DND-41 (cell line): Measurements from ENCODE around the gene R3HDM1.

ENCODE experiments used
- ATAC-seq: fragments of 200-7000 bp; cut with Tn5 transposase; 3 replicates; pipeline ENCODE4 v1.9.1; 2021; ENCODE audit warnings: low read depth; ENCODE audit not compliant: insufficient read depth
- DNase-seq: peaks from one replicate; pipeline ENCODE4 v3.0.0-alpha.2; 2020
- H2AFZ ChIP-seq: 2 replicates; pipeline ENCODE4 v1.6.0; 2012; ENCODE audit warnings: low read depth, low read length
- H3K27ac ChIP-seq: 2 replicates; pipeline ENCODE4 v1.5.1; 2012; ENCODE audit warnings: low read length, inconsistent platforms
- H3K27me3 ChIP-seq: fragments of 200-600 bp; sonication (generic); 2 replicates; pipeline ENCODE4 v1.6.0; 2012; ENCODE audit warnings: low read length, mild to moderate bottlenecking, inconsistent platforms; ENCODE audit not compliant: insufficient read depth, poor library complexity
- H3K36me3 ChIP-seq: 2 replicates; pipeline ENCODE4 v1.5.1; 2012; ENCODE audit warnings: low read length, inconsistent platforms; ENCODE audit not compliant: insufficient read depth
- H3K4me1 ChIP-seq: 2 replicates; pipeline ENCODE4 v1.5.1; 2012; ENCODE audit warnings: mild to moderate bottlenecking, low read length; ENCODE audit not compliant: insufficient read depth
- H3K4me2 ChIP-seq: 2 replicates; pipeline ENCODE4 v1.6.0; 2012; ENCODE audit warnings: mild to moderate bottlenecking, moderate library complexity, low read length, inconsistent platforms; ENCODE audit not compliant: insufficient read depth
- H3K4me3 ChIP-seq, 2 experiments: fragments of 200-600 bp in 1 of 2; shearing (Covaris generic) in 1 of 2; 2 replicates each; pipeline ENCODE4 v1.5.1; 2012 to 2016; ENCODE audit warnings: inconsistent platforms in 2 of 2, low read length in 2 of 2, mild to moderate bottlenecking in 2 of 2, low read depth in 1 of 2, moderate library complexity in 1 of 2
- H3K79me2 ChIP-seq: 2 replicates; pipeline ENCODE4 v1.6.0; 2012; ENCODE audit warnings: low read length, inconsistent platforms; ENCODE audit not compliant: insufficient read depth
- H3K9ac ChIP-seq: 2 replicates; pipeline ENCODE4 v1.6.0; 2012; ENCODE audit warnings: low read depth, mild to moderate bottlenecking, inconsistent platforms, low read length, moderate library complexity
- H3K9me3 ChIP-seq: 2 replicates; pipeline ENCODE4 v1.5.1; 2012; ENCODE audit warnings: low read length, moderate library complexity, mild to moderate bottlenecking, inconsistent platforms; ENCODE audit not compliant: insufficient read depth, severe bottlenecking
- H4K20me1 ChIP-seq: 2 replicates; pipeline ENCODE4 v1.6.0; 2012; ENCODE audit warnings: low read length; ENCODE audit not compliant: insufficient read depth
- EZH2 ChIP-seq: IDR thresholded peaks from 3 replicates; pipeline ENCODE4 v1.6.1; 2012; ENCODE audit warnings: borderline replicate concordance, low read depth, mild to moderate bottlenecking, moderate library complexity, low read length, inconsistent platforms; ENCODE audit not compliant: severe bottlenecking
- TF ChIP-seq, protein P1 (sequence below): IDR thresholded peaks from 2 replicates; pipeline ENCODE4 v1.5.1; 2012; ENCODE audit warnings: borderline replicate concordance, low read length, moderate library complexity, mild to moderate bottlenecking; ENCODE audit not compliant: poor library complexity, severe bottlenecking; ENCODE audit errors: extremely low read depth

R3HDM1 gene

DNA sequence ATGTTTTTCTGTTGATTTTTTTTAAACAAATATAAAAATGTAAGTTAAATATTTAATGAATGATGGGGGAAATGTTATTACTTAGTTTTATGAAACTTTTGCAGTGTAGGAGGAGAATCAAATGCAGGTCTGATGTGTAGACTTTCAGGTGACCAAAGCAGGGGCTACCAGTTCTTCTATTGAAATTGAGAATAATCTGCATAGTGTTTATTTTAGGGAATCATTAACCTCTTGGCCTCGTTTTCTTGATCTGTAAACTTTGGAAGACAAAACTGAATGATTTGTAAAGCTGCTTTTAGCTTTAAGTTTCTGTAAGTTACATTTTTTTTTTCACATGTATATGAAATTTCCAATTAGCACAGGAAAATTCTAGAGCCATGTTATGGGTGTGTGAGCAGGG, 99.2 kb downstream of the R3HDM1 start:
- ATAC-seq (no peak), DNase-seq (no peak)
- no peaks in the 10 kb centered on the region for H3K27me3 ChIP-seq
- H3K4me3 ChIP-seq, result no peak overlapping the region
- no peak overlapping the region for H3K4me2 ChIP-seq
- H3K9me3 ChIP-seq, result no peaks in the 10 kb centered on the region
- no peak overlapping the region for H3K9ac ChIP-seq
- no peaks in the 10 kb centered on the region for H4K20me1 ChIP-seq
- TF ChIP-seq EZH2, result no peak
- TF ChIP-seq, protein P1, sequence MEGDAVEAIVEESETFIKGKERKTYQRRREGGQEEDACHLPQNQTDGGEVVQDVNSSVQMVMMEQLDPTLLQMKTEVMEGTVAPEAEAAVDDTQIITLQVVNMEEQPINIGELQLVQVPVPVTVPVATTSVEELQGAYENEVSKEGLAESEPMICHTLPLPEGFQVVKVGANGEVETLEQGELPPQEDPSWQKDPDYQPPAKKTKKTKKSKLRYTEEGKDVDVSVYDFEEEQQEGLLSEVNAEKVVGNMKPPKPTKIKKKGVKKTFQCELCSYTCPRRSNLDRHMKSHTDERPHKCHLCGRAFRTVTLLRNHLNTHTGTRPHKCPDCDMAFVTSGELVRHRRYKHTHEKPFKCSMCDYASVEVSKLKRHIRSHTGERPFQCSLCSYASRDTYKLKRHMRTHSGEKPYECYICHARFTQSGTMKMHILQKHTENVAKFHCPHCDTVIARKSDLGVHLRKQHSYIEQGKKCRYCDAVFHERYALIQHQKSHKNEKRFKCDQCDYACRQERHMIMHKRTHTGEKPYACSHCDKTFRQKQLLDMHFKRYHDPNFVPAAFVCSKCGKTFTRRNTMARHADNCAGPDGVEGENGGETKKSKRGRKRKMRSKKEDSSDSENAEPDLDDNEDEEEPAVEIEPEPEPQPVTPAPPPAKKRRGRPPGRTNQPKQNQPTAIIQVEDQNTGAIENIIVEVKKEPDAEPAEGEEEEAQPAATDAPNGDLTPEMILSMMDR, result no peak
- H3K36me3 ChIP-seq, result peaks cover 43% of the 10 kb centered on the region
- H3K4me1 ChIP-seq, result no peaks in the 10 kb centered on the region
- H3K79me2 ChIP-seq, result no peaks in the 10 kb centered on the region
- H2AFZ ChIP-seq, result no peak overlapping the region
- H3K27ac ChIP-seq, result no peak overlapping the region

DNA sequence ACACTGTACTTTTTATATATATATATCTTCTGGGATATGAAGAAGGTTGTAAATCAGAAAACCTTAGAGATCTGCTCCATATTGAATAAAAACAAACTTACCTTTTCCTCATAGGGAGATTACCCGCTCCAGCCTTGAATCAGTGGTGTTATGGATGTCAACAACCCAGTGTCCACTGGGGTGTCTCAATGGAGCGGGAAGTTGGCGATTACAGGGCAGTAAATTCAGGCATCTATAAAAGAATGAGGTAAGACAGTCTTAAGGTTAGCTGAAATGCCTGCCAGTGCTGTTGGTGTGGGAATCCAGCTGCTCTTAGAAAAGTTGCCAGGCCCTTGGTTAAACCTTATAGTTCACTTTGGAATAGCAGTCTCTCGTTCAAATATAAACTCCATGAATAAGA, 102.3 kb downstream of the R3HDM1 start:
- Histone ChIP-seq H3K27ac (no peak overlapping the region), H3K36me3 (peaks cover 63% of the 10 kb centered on the region), H3K27me3 (no peaks in the 10 kb centered on the region), H3K9ac (no peak overlapping the region), H3K79me2 (no peaks in the 10 kb centered on the region), H2AFZ (no peak overlapping the region), H3K4me3 (no peak overlapping the region), H3K9me3 (no peaks in the 10 kb centered on the region), H3K4me1 (no peaks in the 10 kb centered on the region), H4K20me1 (no peaks in the 10 kb centered on the region), H3K4me2 (no peak overlapping the region)
- TF ChIP-seq EZH2, result no peak
- TF ChIP-seq, protein P1, result no peak
- ATAC-seq, result no peak
- DNase-seq, result no peak

DNA sequence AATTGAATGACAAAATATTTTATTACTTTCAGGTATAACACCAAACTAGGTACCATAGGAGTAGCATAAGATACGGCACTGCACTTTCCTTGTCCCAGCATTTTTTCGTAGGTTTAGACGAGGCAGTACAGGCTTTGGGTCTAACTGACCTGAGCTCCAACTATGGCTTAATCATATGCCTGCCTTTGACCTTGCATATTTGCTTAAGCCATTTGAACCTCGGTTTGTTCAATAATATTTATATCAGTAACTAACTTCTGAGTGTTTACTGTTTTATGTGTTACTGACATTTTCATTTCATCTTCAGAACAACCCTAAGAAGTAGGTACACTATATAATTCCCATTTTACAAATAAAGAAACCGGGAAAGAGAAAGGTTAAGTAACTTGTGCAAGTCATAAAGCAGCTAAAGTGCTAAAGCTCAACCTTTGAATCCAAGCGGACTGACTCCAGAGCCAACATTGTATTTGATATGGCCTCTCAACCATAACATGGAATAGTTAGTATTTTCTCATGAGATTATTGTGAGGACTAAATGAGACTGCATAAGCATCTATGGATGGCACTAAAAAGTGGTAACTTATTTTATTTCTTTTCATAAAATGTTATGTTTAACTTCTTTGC, 104.0 kb downstream of the R3HDM1 start:
- Histone ChIP-seq H3K9me3 (no peaks in the 10 kb centered on the region), H3K9ac (no peak overlapping the region), H3K36me3 (peaks cover 79% of the 10 kb centered on the region), H3K79me2 (no peaks in the 10 kb centered on the region), H3K4me3 (no peak overlapping the region), H3K4me1 (no peaks in the 10 kb centered on the region), H3K27ac (no peak overlapping the region), H2AFZ (no peak overlapping the region), H4K20me1 (no peaks in the 10 kb centered on the region), H3K27me3 (no peaks in the 10 kb centered on the region), H3K4me2 (no peak overlapping the region)
- DNase-seq (no peak), ATAC-seq (no peak)
- TF ChIP-seq, protein P1, result no peak
- TF ChIP-seq EZH2, result no peak
